Omental fat pad (tissue), 4 donors: ENCODE data around the gene CTIF. TPM values are rescaled to one million over a fixed set of nuclear protein-coding genes. Genes with fewer than 3 reads are reported as not detected.

Experiments
- ATAC-seq: fragments of 150-250 bp; one replicate; pipeline ENCODE4 v1.9.1; 2016; ENCODE audit warnings: mild to moderate bottlenecking, moderate library complexity; ENCODE audit not compliant: low FRiP score
- DNase-seq: peaks from one replicate; pipeline ENCODE4 v3.0.0-alpha.2; 2019; ENCODE audit warnings: low spot score
- total RNA-seq, 4 donors: library from RNA; depleted of rRNA; stranded (reverse); fragments of >200 nt; gene quantifications; one replicate each; pipeline ENCODE4 v1.1.0, GENCODE V29; 2016
- TF ChIP-seq, protein P1 (sequence below), 3 donors: fragments of 450-650 bp; IDR thresholded peaks; one replicate each; pipeline ENCODE4 v1.5.1; 2016 to 2017; ENCODE audit warnings: antibody characterized with exemption in 3 of 3, mild to moderate bottlenecking in 3 of 3, moderate library complexity in 2 of 3

Gene CTIF
- total RNA-seq, 4 donors from 2014 or later: 57.5 to 94.0 (median 72.4) TPM

- no peak for ATAC-seq
- no peak for DNase-seq
- TF ChIP-seq, protein P1, sequence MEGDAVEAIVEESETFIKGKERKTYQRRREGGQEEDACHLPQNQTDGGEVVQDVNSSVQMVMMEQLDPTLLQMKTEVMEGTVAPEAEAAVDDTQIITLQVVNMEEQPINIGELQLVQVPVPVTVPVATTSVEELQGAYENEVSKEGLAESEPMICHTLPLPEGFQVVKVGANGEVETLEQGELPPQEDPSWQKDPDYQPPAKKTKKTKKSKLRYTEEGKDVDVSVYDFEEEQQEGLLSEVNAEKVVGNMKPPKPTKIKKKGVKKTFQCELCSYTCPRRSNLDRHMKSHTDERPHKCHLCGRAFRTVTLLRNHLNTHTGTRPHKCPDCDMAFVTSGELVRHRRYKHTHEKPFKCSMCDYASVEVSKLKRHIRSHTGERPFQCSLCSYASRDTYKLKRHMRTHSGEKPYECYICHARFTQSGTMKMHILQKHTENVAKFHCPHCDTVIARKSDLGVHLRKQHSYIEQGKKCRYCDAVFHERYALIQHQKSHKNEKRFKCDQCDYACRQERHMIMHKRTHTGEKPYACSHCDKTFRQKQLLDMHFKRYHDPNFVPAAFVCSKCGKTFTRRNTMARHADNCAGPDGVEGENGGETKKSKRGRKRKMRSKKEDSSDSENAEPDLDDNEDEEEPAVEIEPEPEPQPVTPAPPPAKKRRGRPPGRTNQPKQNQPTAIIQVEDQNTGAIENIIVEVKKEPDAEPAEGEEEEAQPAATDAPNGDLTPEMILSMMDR (IDR thresholded peaks at IDR 0.05): no peak
Observed at GRCh38 chr18:48525671-48526070, 13.2 kb upstream of the CTIF start.

DNA sequence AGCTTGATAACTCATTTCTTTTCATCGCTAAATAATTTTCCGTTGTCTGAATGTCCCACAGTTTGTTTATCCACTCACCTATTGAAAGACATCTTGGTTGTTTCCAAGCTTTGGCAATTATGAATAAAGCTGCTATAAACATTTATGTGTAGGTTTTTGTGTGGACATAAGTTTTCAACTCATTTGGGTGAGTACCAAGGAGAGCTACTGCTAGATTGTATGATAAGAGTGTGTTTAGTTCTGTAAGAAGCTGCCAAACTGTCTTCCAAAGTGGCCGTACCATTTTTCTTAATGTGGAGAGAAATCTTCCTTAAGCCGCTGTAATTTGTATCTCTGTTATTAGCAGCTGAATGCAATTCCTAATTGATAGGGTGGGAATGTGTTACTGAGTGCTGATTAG, 11.4 kb upstream of the CTIF start:
- TF ChIP-seq, protein P1 (IDR thresholded peaks at IDR 0.05): no peak
- no peak for ATAC-seq
- DNase-seq: no peak

- no peak for ATAC-seq
Observed at GRCh38 chr18:48528861-48529260, 10.0 kb upstream of the CTIF start.

GRCh38 chr18:48529796-48530195, 9.0 kb upstream of the CTIF start:
- TF ChIP-seq, protein P1 (IDR thresholded peaks at IDR 0.05): no peak
- DNase-seq (no peak), ATAC-seq (no peak)

More at GRCh38 chr18:48528861-48529260, 10.0 kb upstream of the CTIF start:
- TF ChIP-seq, protein P1 (IDR thresholded peaks at IDR 0.05): no peak
- no peak for DNase-seq

DNA sequence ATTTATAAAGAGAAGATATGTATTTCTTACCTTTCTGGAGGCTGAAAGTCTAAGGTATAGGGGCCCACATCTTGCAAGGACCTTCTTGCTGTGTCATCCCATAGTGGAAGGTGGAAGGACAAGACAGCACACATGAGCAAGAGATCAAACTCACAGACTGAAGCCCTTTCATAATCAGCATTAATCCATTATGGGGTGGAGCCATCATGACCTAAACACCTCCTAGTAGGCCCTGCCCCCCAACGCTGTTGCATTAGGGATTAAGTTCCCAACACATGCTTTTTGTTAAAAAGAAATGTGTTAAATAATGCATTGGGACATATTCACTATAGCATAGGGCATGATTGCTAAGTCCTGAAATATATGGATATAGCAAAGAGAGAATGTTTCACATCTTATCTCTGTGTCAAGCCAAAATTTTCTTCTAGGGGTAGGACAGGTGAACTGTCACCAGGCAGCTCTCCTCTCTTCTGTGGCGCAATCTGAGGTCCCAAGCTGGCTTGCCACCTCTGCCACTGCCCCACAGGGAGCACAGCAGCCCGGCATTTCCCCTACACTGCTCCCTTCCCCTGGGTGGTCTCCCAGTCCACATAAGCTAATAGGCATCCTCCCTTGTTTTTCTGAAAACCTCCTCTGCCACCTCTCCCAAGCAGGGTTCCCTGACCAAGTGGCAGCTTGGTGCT, 8.3 kb upstream of the CTIF start:
- TF ChIP-seq, protein P1 (IDR thresholded peaks at IDR 0.05): no peak
- ATAC-seq (no peak), DNase-seq (no peak)

DNA sequence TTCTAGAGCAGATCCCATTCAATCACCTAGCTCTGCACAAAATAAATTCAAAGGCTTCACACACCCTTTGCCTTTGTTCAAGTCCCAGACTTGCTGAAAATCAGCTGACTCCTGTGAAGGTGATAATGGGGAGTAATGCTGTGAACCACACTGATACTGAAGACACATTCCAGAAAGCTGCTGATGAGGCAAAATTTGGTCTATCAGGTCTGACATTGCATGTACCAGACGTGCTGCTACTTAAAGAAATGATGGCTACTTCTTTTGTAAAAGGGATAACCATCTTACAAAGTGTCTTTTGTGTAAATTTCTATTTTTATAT, 7.8 kb upstream of the CTIF start:
- ATAC-seq: no peak
- TF ChIP-seq, protein P1 (IDR thresholded peaks at IDR 0.05): no peak
- no peak for DNase-seq

GRCh38 chr18:48531908-48532307, 6.9 kb upstream of the CTIF start:
- no peak for ATAC-seq
- TF ChIP-seq, protein P1 (IDR thresholded peaks at IDR 0.05): no peak

More at GRCh38 chr18:48531908-48532307, 6.9 kb upstream of the CTIF start:
- DNase-seq: no peak
